ENCODE data around the gene ITIH2. TPM values are rescaled to one million over a fixed set of nuclear protein-coding genes. Genes with fewer than 3 reads are reported as not detected.

ITIH2 gene
- total and polyA plus RNA-seq, 9 of the 15 experiments (the other 6 are each of a cell fraction or from before 2014, with no cell fraction given), result 0.66 TPM; not detected in 8

DNA sequence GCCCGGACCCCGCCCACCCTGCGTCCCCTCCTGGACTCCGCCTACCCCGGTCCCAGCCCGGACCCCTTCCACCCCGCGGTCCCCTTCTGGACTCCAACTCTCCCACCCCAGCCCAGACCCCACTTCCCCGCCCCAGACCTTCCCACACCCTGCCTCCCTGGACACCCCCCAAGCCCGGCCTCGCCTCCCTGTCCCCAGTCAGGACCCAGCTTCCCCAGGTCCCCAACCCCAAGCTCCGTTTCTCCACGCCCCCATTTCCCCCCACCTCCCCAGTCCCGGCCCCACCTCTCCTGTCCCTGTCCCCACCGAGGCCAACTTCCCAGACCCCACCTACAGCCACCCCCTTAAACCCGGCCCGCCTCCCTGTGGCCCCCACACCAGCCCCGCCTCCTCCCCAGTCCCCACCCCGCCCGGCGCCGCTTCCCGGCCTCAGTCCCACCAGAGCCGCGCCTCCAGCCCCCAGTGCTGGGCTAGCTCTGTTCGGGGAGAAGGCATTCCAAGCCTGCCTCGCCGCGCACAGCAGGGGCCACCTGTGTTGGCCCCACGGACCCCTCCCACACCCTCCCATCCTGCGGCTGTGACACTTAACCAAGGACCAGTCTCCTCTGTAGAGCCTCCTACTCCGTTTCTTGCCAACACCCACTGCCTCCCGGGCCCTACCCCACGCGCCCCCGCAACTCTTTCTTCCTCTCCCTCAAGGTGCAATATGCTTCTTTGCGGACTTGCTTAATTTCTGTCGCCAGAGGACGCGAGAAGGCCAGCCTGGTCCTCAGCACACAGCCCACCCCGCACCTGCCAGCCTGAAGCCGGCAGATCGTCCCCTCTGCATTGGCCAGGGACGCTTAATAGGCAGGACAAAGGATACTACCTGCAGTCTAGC is 35.6 kb upstream of the ITIH2 start:
- DNase-seq (ENCODE audit: extremely low read depth in 1 of 4, low spot score in 3 of 4), result peak in 2 of 4 experiments; percentile 14 to 43
- H3K4me1 ChIP-seq (replicated peaks in 1 of 2; ENCODE audit: control insufficient read depth in 2 of 2, insufficient read depth in 2 of 2, low read length in 2 of 2), result peaks cover 0 to 7% of the 10 kb centered on the region in 2 experiments; a peak in 2 of 5 replicates
- CTCF ChIA-PET (ENCODE audit: low intra/inter-chr PET ratio), result no interaction called here
- TF ChIP-seq TSHZ1 (CRISPR knock-in tag; IDR thresholded peaks at IDR 0.05), result no peak
- TF ChIP-seq BMI1 (IDR thresholded peaks at IDR 0.05; ENCODE audit: low read length), result no peak
- TF ChIP-seq VEZF1 (CRISPR knock-in tag; IDR thresholded peaks at IDR 0.05), result no peak
- TF ChIP-seq ARID1B (IDR thresholded peaks at IDR 0.05), result no peak
- no peak for TF ChIP-seq WHSC1 (IDR thresholded peaks at IDR 0.05; ENCODE audit: low read length)
- no peak for TF ChIP-seq CTBP1 (IDR thresholded peaks at IDR 0.05; ENCODE audit: borderline replicate concordance)
- TF ChIP-seq FOXM1 (IDR thresholded peaks at IDR 0.05; ENCODE audit: low read depth), result no peak
- no peak for TF ChIP-seq FOXM1 (CRISPR knock-in tag; IDR thresholded peaks at IDR 0.05; ENCODE audit: low read depth)
- no peak for TF ChIP-seq POLR2AphosphoS2 (IDR thresholded peaks at IDR 0.05; ENCODE audit: low read length)
- no peak for TF ChIP-seq CBFB (CRISPR knock-in tag; IDR thresholded peaks at IDR 0.05)
- no peak for TF ChIP-seq PHF8 (IDR thresholded peaks at IDR 0.05; ENCODE audit: borderline replicate concordance, low read length)
- TF ChIP-seq SMC3 (conservative IDR thresholded peaks at IDR 0.05; ENCODE audit: insufficient read depth, low read depth, low read length), result no peak
- TF ChIP-seq HMG20B (CRISPR knock-in tag; IDR thresholded peaks at IDR 0.05), result no peak
- no peak for TF ChIP-seq CEBPB (tag; IDR thresholded peaks at IDR 0.05)

More for the DNA sequence above, 35.6 kb upstream of the ITIH2 start:
- H3K9me3 ChIP-seq (replicated peaks; ENCODE audit: control insufficient read depth, insufficient read depth, low read depth, low read length), result no peaks in the 10 kb centered on the region
- no peak overlapping the region for H2AFZ ChIP-seq (ENCODE audit: low read depth, low read length)
- H3K27me3 ChIP-seq (ENCODE audit: control insufficient read depth in 2 of 2, insufficient read depth in 2 of 2, low read length in 2 of 2), result peaks cover 22 to 25% of the 10 kb centered on the region in 2 experiments
- H3K4me3 ChIP-seq, result no peak overlapping the region
- no peaks in the 10 kb centered on the region for H4K20me1 ChIP-seq (replicated peaks; ENCODE audit: control insufficient read depth, insufficient read depth, low read length)
- ATAC-seq (no peak; the same call in none of the 3 replicates), FAIRE-seq (no peak)
- BruUV-seq (replicated peaks), result no TSS peak
- in situ Hi-C loops (cut with MboI), result no loop called here
- WGBS (ENCODE audit: insufficient coverage, low coverage, missing lambda C conversion rate), result 14% methylated on average over 19 of the region's 44 CpGs
- no peaks in the 10 kb centered on the region for H3K79me2 ChIP-seq (ENCODE audit: control insufficient read depth, insufficient read depth, low read length)
- no peak overlapping the region for H3K4me2 ChIP-seq (ENCODE audit: insufficient read depth, low read length)
- no peak overlapping the region for H3K27ac ChIP-seq (ENCODE audit: extremely low read depth, low read depth, low read length)
- intact Hi-C loops (cut with micrococcal nuclease), result no loop called here
- H3K9me1 ChIP-seq (ENCODE audit: control insufficient read depth, insufficient read depth, low read length), result no peaks in the 10 kb centered on the region
- POLR2A ChIA-PET, result no interaction called here
- no peaks in the 10 kb centered on the region for H3K36me3 ChIP-seq (ENCODE audit: control insufficient read depth, insufficient read depth, low read length)
- H3K9ac ChIP-seq (ENCODE audit: insufficient read depth in 1 of 2, low read depth in 2 of 2, low read length in 2 of 2), result no peak overlapping the region

Measured in K562 (cell line).